Astrocyte (in vitro differentiated cells and primary cell): ENCODE data around the gene SERPINI1.

Experiments
- CTCF ChIP-seq: IDR thresholded peaks from 2 replicates; pipeline ENCODE4 v1.5.1; 2011; ENCODE audit warnings: low read depth, mild to moderate bottlenecking, inconsistent platforms, low read length, moderate library complexity; ENCODE audit not compliant: insufficient read depth
- EZH2 ChIP-seq: IDR thresholded peaks from 2 replicates; pipeline ENCODE4 v1.6.1; 2012; ENCODE audit warnings: mild to moderate bottlenecking, low read length, inconsistent platforms; ENCODE audit not compliant: insufficient read depth

- TF ChIP-seq CTCF (no peak), EZH2 (no peak)
These were observed 44.2 kb upstream of the SERPINI1 start for GRCh38 chr3:167691366-167691765.
